Karpas-422 (cell line): ENCODE measurements around the gene FNDC3B. TPM values are rescaled to one million over a fixed set of nuclear protein-coding genes. Genes with fewer than 3 reads are reported as not detected.

ENCODE experiments used
- DNase-seq: peaks from one replicate; pipeline ENCODE4 v3.0.0-alpha.2; 2015
- H2AFZ ChIP-seq: fragments of 200-600 bp; sonication (generic); 2 replicates; pipeline ENCODE4 v1.6.1; 2014; ENCODE audit warnings: antibody characterized with exemption, low read length, mixed read lengths
- H3K27ac ChIP-seq: fragments of 200-600 bp; sonication (generic); 2 replicates; pipeline ENCODE4 v1.5.1; 2014; ENCODE audit warnings: mild to moderate bottlenecking, low read length, moderate library complexity
- H3K27me3 ChIP-seq: fragments of 200-600 bp; sonication (generic); 2 replicates; pipeline ENCODE4 v1.6.1; 2014; ENCODE audit warnings: low read length, mixed read lengths
- H3K36me3 ChIP-seq: fragments of 200-600 bp; sonication (generic); 2 replicates; pipeline ENCODE4 v1.6.1; 2014; ENCODE audit warnings: low read length, mixed read lengths; ENCODE audit not compliant: insufficient read depth
- H3K4me1 ChIP-seq: fragments of 200-600 bp; sonication (generic); 2 replicates; pipeline ENCODE4 v1.6.1; 2014; ENCODE audit warnings: mild to moderate bottlenecking, low read length, mixed read lengths
- H3K4me2 ChIP-seq: fragments of 200-600 bp; sonication (generic); 2 replicates; pipeline ENCODE4 v1.6.1; 2014; ENCODE audit warnings: low read length, low read depth, mild to moderate bottlenecking; ENCODE audit not compliant: poor library complexity, severe bottlenecking
- H3K4me3 ChIP-seq: fragments of 200-600 bp; sonication (generic); 2 replicates; pipeline ENCODE4 v1.5.1; 2014; ENCODE audit warnings: mild to moderate bottlenecking, antibody characterized with exemption, low read length, mixed read lengths
- H3K79me2 ChIP-seq: fragments of 200-600 bp; sonication (generic); 2 replicates; pipeline ENCODE4 v1.6.1; 2014; ENCODE audit warnings: mild to moderate bottlenecking, low read length, mixed read lengths
- H3K9ac ChIP-seq: fragments of 200-600 bp; sonication (generic); 2 replicates; pipeline ENCODE4 v1.6.0; 2014; ENCODE audit warnings: low read length
- H3K9me2 ChIP-seq: fragments of 200-600 bp; sonication (generic), shearing (Covaris generic); replicated peaks from 2 replicates; pipeline ENCODE4 v1.6.0; 2014; ENCODE audit warnings: mild to moderate bottlenecking, low read length, moderate library complexity; ENCODE audit not compliant: insufficient read depth
- H3K9me3 ChIP-seq: fragments of 300-700, 200-600 bp; sonication (generic); 2 replicates; pipeline ENCODE4 v1.6.1; 2014; ENCODE audit warnings: low read length, mixed read lengths
- H4K20me1 ChIP-seq: fragments of 200-600 bp; sonication (generic); 2 replicates; pipeline ENCODE4 v1.6.1; 2014; ENCODE audit warnings: mild to moderate bottlenecking, antibody characterized with exemption, low read length, low read depth; ENCODE audit not compliant: insufficient read depth
- total RNA-seq: library from RNA; depleted of rRNA; stranded (reverse); fragments of >200 nt; shearing (Covaris generic); gene quantifications from 2 replicates; pipeline ENCODE4 v1.2.3, GENCODE V29; 2014; ENCODE audit warnings: low replicate concordance

Gene FNDC3B
- total RNA-seq, 1 experiment from 2014 or later: 2.6 TPM

DNA sequence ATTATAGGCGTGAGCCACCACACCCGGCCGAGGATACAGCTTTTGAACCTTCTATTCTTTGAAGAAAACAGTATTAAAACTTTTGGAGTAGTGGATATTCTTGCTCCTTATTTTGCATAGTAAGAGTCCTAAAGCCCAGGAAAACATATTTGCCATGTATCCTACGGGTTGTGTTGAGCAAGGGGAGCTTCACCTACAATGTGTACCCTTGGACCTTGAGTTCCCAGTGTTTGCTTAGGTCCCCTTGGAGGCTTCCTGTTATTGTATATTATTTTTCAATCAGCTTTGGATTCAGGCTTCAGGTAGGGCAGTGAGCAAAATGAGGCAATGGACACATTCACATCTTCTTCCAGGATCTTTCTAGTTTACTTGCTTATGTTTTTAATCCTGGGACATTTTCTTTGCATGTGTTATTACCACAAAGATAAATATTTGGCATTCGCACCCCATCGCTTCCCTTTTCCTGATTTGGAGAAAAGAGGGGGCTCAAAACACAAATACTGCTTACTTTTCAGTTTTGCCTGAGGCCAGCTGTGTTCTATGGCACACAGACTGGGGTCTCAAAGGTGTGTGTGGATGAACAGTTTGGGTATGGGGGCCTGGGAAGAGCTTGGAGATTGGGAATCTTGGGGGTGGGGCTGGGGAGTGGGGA is 88.7 kb downstream of the FNDC3B start:
- H2AFZ ChIP-seq: no peak overlapping the region
- DNase-seq: no peak
- H3K27me3 ChIP-seq: no peaks in the 10 kb centered on the region
- no peaks in the 10 kb centered on the region for H3K9me3 ChIP-seq
- no peak overlapping the region for H3K4me3 ChIP-seq
- no peak overlapping the region for H3K27ac ChIP-seq
- H4K20me1 ChIP-seq: no peaks in the 10 kb centered on the region
- no peak overlapping the region for H3K9ac ChIP-seq
- no peaks in the 10 kb centered on the region for H3K79me2 ChIP-seq
- no peaks in the 10 kb centered on the region for H3K36me3 ChIP-seq
- no peaks in the 10 kb centered on the region for H3K9me2 ChIP-seq
- H3K4me2 ChIP-seq: no peak overlapping the region
- H3K4me1 ChIP-seq: no peaks in the 10 kb centered on the region

DNA sequence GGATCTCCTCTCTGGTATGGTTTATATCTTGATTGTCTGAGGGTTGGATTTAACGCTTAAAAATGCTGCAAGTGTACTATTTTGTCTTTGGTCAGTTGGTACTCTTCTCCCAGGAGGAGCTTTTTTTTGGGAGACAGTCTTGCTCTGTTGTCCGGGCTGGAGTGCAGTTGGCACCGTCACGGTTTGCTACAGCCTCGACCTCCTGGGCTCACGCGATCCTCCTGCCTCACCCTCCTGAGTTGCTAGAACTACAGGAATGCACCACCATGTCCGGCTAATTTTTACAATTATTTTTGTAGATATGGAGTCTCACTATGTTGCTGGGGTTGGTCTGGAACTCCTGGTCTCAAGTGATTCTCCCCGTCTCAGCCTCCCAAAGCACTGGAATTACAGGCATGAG is 89.5 kb downstream of the FNDC3B start:
- no peak overlapping the region for H3K9ac ChIP-seq

DNA sequence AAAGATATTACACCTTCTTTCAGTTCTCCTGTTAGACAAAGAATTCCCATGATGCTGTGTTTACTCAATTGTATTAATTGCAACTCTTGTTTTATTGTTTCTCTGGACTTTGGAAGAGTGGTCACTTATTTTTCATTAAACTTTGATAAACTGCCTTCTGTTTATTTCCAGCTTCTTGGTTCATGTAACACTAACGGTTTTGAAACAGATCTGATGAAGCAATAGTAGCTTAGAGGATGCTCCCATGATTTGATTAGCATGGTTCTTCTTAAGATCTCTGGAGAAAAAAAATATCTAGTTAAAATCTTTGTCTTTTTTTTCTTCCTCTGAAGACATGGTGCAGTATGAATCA is 90.1 kb downstream of the FNDC3B start:
- H3K9me3 ChIP-seq: no peaks in the 10 kb centered on the region
- no peaks in the 10 kb centered on the region for H3K9me2 ChIP-seq
- H3K4me1 ChIP-seq: no peaks in the 10 kb centered on the region
- no peaks in the 10 kb centered on the region for H4K20me1 ChIP-seq
- H3K27me3 ChIP-seq: no peaks in the 10 kb centered on the region
- no peak overlapping the region for H3K4me2 ChIP-seq
- H3K36me3 ChIP-seq: no peaks in the 10 kb centered on the region
- H3K9ac ChIP-seq: no peak overlapping the region
- H3K27ac ChIP-seq: no peak overlapping the region
- no peak for DNase-seq
- H2AFZ ChIP-seq: no peak overlapping the region
- H3K79me2 ChIP-seq: no peaks in the 10 kb centered on the region
- no peak overlapping the region for H3K4me3 ChIP-seq

More for the DNA sequence above, 89.5 kb downstream of the FNDC3B start:
- H3K79me2 ChIP-seq: no peaks in the 10 kb centered on the region
- no peak overlapping the region for H2AFZ ChIP-seq
- DNase-seq: no peak
- H4K20me1 ChIP-seq: no peaks in the 10 kb centered on the region
- H3K9me2 ChIP-seq: no peaks in the 10 kb centered on the region
- no peak overlapping the region for H3K4me3 ChIP-seq
- H3K36me3 ChIP-seq: no peaks in the 10 kb centered on the region
- H3K4me2 ChIP-seq: no peak overlapping the region
- no peaks in the 10 kb centered on the region for H3K9me3 ChIP-seq
- no peak overlapping the region for H3K27ac ChIP-seq
- no peaks in the 10 kb centered on the region for H3K4me1 ChIP-seq
- no peaks in the 10 kb centered on the region for H3K27me3 ChIP-seq

DNA sequence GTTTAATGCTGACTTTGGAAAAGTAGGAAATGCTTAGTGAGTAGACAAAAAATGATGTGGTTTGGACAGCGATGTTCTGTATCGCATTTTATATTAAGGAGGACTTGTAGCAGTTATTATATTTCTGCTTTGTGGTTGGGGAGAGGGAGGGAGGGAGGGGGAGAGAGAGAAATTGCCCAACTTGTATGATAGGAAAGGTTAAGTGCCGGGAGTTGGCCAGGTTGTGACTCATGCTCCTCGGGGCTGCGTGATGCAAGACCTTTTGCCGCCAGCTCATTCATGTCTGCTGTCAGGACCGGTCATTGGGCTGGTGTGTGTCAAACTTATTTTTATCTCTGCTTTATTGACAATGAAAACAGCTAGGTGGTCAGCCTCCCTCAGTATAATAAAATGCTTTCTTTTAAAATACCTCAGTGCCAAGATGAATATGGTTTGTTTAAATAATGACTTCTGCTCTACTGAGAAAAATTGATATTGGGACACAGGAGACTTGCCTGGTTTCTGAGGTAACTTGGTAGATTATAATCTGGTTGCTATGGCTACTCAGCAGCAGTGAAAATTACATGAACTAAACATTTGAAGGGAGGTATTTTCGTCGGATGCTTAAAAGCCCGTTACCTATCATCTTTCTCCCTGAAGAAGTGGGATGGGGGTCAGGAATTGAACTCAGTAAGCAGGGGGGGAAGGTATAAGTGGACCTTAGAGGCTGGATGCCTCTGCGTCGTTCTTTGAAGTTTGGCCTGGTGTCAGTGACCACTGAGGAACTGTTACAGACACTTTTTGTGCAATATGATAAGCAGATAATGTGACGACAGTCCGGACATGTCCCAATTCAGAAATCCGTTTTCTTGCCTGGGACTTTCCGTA is 90.7 kb downstream of the FNDC3B start:
- no peaks in the 10 kb centered on the region for H4K20me1 ChIP-seq
- no peak overlapping the region for H3K27ac ChIP-seq
- H3K4me3 ChIP-seq: no peak overlapping the region
- no peaks in the 10 kb centered on the region for H3K36me3 ChIP-seq
- H2AFZ ChIP-seq: no peak overlapping the region
- H3K79me2 ChIP-seq: no peaks in the 10 kb centered on the region
- H3K9me3 ChIP-seq: no peaks in the 10 kb centered on the region
- no peaks in the 10 kb centered on the region for H3K9me2 ChIP-seq
- no peaks in the 10 kb centered on the region for H3K4me1 ChIP-seq
- H3K27me3 ChIP-seq: no peaks in the 10 kb centered on the region
- H3K4me2 ChIP-seq: no peak overlapping the region
- no peak for DNase-seq
- H3K9ac ChIP-seq: no peak overlapping the region

DNA sequence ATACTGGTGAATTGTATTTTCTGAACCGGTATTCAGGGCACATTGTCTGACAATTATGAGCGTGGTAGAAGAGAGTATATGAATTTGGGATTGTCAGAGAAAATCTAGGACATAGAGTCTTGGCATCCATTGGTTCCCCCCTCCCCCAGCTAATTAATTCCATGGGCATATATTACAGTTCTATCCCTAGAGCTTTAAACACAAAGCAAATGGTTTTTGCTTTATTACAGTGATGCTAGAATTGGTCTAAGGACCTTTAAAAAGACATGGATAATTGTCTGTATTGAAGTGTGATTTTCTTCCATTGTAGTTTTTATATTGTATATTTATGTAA is 91.3 kb downstream of the FNDC3B start:
- H3K27ac ChIP-seq: no peak overlapping the region
- no peak overlapping the region for H3K4me3 ChIP-seq
- H4K20me1 ChIP-seq: no peaks in the 10 kb centered on the region
- DNase-seq: no peak
- no peaks in the 10 kb centered on the region for H3K4me1 ChIP-seq
- H3K9me3 ChIP-seq: no peaks in the 10 kb centered on the region
- no peaks in the 10 kb centered on the region for H3K27me3 ChIP-seq
- H3K9me2 ChIP-seq: no peaks in the 10 kb centered on the region
- H2AFZ ChIP-seq: no peak overlapping the region
- H3K36me3 ChIP-seq: no peaks in the 10 kb centered on the region
- no peak overlapping the region for H3K4me2 ChIP-seq
- H3K79me2 ChIP-seq: no peaks in the 10 kb centered on the region
- no peak overlapping the region for H3K9ac ChIP-seq

DNA sequence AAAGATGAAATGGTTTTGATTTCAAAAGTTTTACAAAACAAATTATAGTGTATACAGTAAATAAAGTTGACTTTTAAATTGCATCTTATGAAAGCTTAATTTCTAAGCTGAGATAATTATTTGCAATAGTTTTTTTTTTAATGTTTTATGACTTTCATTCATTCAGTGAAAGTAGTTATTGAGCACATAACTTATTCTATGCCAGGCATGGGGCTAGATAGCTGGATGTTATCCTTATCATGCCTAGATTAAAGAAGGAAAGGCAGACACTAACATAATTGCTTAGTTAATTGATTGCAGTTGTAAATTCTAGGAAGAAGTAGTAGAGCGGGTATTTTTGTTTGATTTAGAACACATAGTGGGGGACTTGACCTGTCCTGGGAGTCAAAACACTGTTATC is 92.4 kb downstream of the FNDC3B start:
- H2AFZ ChIP-seq: no peak overlapping the region
- no peak overlapping the region for H3K4me2 ChIP-seq
- H3K36me3 ChIP-seq: no peaks in the 10 kb centered on the region
- H3K9me2 ChIP-seq: no peaks in the 10 kb centered on the region
- H4K20me1 ChIP-seq: no peaks in the 10 kb centered on the region
- no peak overlapping the region for H3K9ac ChIP-seq
- H3K4me1 ChIP-seq: no peaks in the 10 kb centered on the region
- no peak overlapping the region for H3K27ac ChIP-seq
- no peak overlapping the region for H3K4me3 ChIP-seq
- H3K27me3 ChIP-seq: no peaks in the 10 kb centered on the region
- no peaks in the 10 kb centered on the region for H3K79me2 ChIP-seq
- H3K9me3 ChIP-seq: no peaks in the 10 kb centered on the region
- no peak for DNase-seq

DNA sequence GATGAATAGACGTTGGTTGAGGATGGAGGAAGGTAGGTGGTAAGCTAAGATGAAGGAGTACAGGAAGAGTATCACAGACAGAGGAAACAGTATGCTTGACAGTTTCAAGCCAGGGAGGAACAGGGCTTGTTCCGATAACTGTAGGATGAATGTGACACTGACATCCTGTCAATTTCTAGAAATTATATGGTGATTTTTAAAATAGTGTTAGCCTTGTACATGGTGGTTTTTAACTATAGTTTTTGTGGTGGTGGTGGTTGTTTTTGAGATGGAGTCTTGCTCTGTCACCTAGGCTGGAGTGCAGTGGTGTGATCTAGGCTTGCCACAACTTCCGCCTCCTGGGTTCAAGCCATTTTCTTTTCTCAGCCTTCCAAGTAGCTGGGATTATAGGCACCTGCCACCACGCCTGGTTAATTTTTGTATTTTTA is 92.8 kb downstream of the FNDC3B start:
- H3K27ac ChIP-seq: no peak overlapping the region
- no peak overlapping the region for H2AFZ ChIP-seq
- H3K36me3 ChIP-seq: no peaks in the 10 kb centered on the region
- H3K4me1 ChIP-seq: no peaks in the 10 kb centered on the region
- H3K79me2 ChIP-seq: no peaks in the 10 kb centered on the region
- no peak overlapping the region for H3K4me3 ChIP-seq
- DNase-seq: no peak
- no peaks in the 10 kb centered on the region for H4K20me1 ChIP-seq
- no peaks in the 10 kb centered on the region for H3K9me2 ChIP-seq
- no peak overlapping the region for H3K4me2 ChIP-seq
- no peak overlapping the region for H3K9ac ChIP-seq
- no peaks in the 10 kb centered on the region for H3K9me3 ChIP-seq
- no peaks in the 10 kb centered on the region for H3K27me3 ChIP-seq

DNA sequence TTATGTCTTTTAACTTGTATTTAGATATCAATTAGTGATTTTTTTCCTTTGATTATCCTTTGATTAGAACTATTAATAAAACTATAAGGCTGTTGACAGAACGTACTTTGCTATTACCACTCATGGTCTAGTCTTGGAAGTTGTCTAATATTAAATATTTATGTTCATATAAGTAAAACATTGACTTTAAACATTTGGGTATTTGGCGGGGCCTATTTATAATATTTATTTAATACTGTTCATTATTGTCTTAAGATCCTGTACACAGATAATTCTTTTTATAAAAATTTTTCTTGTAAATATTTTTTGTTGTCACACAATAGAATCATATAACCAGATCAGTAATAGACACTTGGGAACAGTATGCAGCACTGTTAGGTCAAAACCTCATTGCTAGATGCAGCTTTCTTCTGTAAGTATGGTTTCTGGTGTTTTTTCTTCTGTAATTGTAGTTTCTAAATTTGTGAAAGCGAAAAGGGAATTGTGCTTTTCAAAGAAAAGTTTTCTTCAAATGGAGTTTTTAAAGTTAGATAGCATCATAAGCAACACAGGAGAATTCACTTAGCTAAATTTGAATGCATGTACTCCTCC is 93.4 kb downstream of the FNDC3B start:
- no peak for DNase-seq
- Histone ChIP-seq H3K9me3 (no peaks in the 10 kb centered on the region), H3K27ac (no peak overlapping the region), H3K4me3 (no peak overlapping the region), H3K9me2 (no peaks in the 10 kb centered on the region), H3K9ac (no peak overlapping the region), H3K27me3 (no peaks in the 10 kb centered on the region), H3K79me2 (no peaks in the 10 kb centered on the region), H2AFZ (no peak overlapping the region), H3K36me3 (no peaks in the 10 kb centered on the region), H3K4me1 (no peaks in the 10 kb centered on the region), H4K20me1 (no peaks in the 10 kb centered on the region), H3K4me2 (no peak overlapping the region)
